Stimulated activated CD4-positive, alpha-beta T cell treated with anti-CD3 and anti-CD28 coated beads, Interleukin-12 subunit alpha, Interleukin-12 subunit beta, amount 100 ng/mL, for 48 hours (primary cell): ENCODE results near the gene ITPRID2.
"Not testable (repeated sequence)": the region's sequence is repeated elsewhere in the genome, so short reads cannot be mapped to it uniquely, and the experiment has no call there.

Experiments used
- DNase-seq, 3 donors: peaks; one replicate each; pipeline ENCODE4 v3.0.0-alpha.2; 2020; ENCODE audit warnings: low read depth in 2 of 3, low spot score in 1 of 3

ITPRID2 gene

GRCh38 chr2:181958726-181959125 lies 67.2 kb downstream of the ITPRID2 start:
- no peak for DNase-seq

DNA sequence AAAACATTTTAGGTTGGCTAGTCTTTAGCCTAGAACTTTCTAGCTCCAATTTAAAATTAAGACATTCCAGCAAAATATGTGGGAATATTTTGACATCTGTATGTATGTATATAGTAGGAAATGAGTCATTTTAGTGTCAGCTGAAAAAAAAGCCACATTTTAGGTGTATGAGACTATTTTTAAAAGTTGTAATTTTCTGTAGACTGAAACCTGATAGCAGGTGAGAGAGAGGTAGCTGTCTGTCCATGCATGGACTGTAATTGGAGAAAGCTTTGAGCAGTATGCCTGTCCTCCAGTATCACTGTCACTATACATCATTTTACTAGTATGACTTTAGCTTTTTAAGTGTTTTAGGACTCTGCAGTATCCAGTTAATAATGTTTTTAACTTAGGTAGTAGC lies 68.0 kb downstream of the ITPRID2 start:
- no peak for DNase-seq

DNA sequence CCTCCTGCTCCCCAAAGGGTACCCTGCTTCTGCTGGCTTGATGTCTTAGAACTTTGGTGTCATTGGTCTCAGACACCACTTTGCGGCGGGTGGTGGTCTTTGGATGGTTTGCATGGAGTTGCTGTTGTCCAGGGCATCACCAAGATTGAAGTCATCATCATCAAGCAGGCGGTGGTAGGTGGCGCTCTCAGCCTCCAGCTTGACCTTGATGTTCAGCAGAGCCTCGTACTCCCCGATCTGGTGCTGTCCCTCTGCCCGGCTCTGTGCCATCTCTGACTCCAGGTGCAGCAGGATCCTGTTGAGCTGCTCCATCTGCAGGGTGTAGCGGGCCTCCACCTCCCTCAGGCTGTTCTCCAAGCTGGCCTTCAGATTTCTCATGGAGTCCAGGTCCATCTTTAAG lies 69.6 kb downstream of the ITPRID2 start:
- DNase-seq, result not testable (repeated sequence)

DNA sequence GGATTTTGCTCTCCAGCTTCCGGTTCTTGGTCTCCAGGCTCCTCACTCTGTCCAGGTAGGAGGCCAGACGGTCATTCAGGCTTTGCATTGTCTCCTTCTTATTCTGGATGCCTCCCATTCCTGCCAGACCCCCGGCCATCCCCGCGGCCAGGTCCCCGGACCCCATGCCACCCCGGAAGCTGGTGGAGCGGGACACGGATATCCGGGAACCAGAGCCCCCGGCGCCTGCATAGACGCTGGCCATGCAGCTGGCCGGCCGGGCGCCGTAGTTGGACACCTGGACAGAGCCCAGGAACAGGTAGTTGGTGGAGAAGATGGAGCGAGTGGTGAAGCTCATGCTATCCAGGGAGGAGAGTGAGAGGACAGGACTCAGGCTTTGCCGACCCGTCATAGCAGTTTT lies 70.6 kb downstream of the ITPRID2 start:
- DNase-seq, result no peak

DNA sequence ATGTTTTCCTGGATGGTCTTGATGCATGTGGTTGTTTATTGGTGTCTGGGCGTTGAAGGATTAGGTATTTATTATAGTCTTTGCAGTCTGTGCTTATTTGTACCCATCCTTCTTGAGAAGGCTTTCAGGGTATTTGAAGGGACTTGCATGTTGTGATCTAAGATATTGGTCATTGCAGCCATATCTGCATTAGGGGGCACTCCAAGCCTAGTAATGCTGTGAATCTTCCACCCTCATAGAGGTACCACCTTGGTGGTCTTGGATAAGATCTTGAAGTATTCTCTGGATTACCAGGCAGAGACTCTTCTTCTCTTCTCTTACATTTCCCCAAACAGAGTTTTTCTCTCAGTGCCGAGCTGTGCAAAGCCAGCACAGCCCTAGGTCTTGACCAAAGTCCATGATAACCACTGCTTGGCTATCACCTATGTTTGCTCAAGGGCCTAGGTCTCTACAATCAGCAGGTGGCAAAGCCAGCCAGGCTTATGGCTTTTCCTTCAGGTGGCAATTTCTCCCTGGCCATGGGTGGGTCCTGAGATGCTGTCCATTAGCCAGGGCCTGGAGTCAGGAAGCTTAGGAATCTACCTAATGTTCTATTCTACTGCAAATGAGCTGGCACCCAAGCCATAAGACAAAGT lies 78.7 kb downstream of the ITPRID2 start:
- no peak for DNase-seq

GRCh38 chr2:181971032-181971431 lies 79.5 kb downstream of the ITPRID2 start:
- DNase-seq, result no peak

- DNase-seq, result no peak
Observed at GRCh38 chr2:181972431-181973170, 81.1 kb downstream of the ITPRID2 start.

- no peak for DNase-seq
Observed at GRCh38 chr2:181973171-181973783, 81.7 kb downstream of the ITPRID2 start.

GRCh38 chr2:181977661-181978350 lies 86.3 kb downstream of the ITPRID2 start:
- peak in 1 of 3 donors; percentile 21 for DNase-seq

DNA sequence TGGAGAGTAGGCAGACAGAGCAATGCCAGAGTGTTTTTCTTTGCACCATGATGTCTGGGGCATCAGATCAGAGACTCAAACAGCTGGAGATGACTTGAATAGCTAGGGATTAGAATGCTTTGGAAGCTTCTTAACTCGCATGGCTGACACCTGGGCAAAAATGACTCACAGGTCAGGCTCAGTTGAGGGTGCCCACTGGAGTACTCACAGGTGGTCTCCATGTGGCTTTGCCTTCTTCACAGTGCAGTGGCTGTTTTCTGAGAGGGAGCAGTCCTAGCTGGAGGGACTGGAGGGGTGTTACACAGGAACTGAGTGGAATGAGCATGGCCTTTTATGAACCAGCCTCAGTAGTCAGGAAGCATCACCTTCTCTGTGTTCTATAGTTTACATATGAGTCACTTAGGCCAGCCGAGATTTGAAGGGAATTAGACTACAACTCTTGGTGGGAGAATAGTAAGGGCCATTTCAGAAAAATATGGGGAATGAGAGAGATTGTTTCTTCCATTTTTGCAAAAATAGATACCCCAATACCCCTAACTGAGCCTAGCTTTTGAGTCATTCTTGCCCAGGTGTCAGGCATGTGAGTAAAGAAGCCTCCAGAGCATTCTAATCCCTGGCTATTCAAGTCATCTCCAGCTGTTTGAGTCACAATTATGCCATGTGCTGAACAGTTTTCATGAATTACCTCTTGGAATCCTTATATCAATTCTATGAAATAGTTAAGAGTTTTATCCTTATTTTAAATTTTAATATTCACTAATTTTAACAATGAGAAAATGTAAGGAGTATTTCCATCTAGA lies 87.0 kb downstream of the ITPRID2 start:
- no peak for DNase-seq
